GM23338 (cell line): ENCODE results near the gene MYRFL.

ENCODE experiments used
- POLR2AphosphoS5 ChIP-seq: IDR thresholded peaks from 2 replicates; pipeline ENCODE4 v1.6.1; 2016; ENCODE audit warnings: antibody characterized with exemption, low read depth
- TF ChIP-seq, protein P1 (sequence below), 2 experiments: fragments of 200-600 bp in 1 of 2; sonication (generic) in 1 of 2; conservative IDR thresholded peaks; 2 replicates each; pipeline versions ENCODE4 v1.5.1 to v1.6.1; 2016 to 2017; ENCODE audit warnings: antibody characterized with exemption in 2 of 2, low read depth in 2 of 2, mild to moderate bottlenecking in 2 of 2, moderate library complexity in 1 of 2

DNA sequence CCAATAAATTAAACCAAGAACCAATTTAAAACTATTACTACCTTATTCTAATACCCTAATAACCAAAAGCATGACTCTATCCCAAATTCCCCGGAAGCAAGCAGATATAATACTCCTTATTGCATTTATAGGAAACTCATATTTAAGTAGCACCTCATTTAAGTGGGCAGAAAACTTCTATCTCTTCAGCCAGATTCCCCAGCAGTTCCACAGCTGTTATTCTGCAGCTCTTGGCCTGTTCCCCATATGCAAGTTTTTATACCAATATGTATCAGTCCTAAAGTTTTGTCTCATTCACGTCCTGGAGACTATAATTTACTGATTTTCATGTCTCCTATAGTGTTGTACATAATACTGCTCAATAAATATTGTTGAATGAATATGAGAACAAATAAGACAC lies 106.5 kb downstream of the MYRFL start:
- TF ChIP-seq, protein P1, sequence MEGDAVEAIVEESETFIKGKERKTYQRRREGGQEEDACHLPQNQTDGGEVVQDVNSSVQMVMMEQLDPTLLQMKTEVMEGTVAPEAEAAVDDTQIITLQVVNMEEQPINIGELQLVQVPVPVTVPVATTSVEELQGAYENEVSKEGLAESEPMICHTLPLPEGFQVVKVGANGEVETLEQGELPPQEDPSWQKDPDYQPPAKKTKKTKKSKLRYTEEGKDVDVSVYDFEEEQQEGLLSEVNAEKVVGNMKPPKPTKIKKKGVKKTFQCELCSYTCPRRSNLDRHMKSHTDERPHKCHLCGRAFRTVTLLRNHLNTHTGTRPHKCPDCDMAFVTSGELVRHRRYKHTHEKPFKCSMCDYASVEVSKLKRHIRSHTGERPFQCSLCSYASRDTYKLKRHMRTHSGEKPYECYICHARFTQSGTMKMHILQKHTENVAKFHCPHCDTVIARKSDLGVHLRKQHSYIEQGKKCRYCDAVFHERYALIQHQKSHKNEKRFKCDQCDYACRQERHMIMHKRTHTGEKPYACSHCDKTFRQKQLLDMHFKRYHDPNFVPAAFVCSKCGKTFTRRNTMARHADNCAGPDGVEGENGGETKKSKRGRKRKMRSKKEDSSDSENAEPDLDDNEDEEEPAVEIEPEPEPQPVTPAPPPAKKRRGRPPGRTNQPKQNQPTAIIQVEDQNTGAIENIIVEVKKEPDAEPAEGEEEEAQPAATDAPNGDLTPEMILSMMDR (conservative IDR thresholded peaks at IDR 0.05; ENCODE audit: low read depth in 2 of 2), result no peak
- no peak for TF ChIP-seq POLR2AphosphoS5
